GM12878 (cell line): Measurements from ENCODE around the gene SPOCK1. TPM values are rescaled to one million over a fixed set of nuclear protein-coding genes. Genes with fewer than 3 reads are reported as not detected.

ENCODE experiments used
- ATAC-seq: fragments of 200-7000 bp; cut with Tn5 transposase; 3 replicates; pipeline ENCODE4 v1.9.1; 2020; ENCODE audit warnings: mild to moderate bottlenecking, moderate library complexity
- BruUV-seq: library from RNA; stranded (reverse); fragments of 400-500 nt; replicated peaks from 2 replicates; lab custom pipeline; 2021; lab: Mats Ljungman, UMichigan
- CTCF ChIA-PET: fragments of 300-600 bp; sonication (Branson Sonifier 250); formaldehyde crosslinking; extraction: SDS; loops from one replicate; lab custom pipeline; 2021; ENCODE audit warnings: inconsistent platforms; lab: Yijun Ruan, JAX
- POLR2A ChIA-PET: fragments of 350-600 bp; formaldehyde crosslinking; extraction: SDS; loops from one replicate; lab custom pipeline; 2021; ENCODE audit warnings: inconsistent platforms; lab: Charles Lee
- RAD21 ChIA-PET: fragments of 300-600 bp; sonication (Branson Sonifier 250); formaldehyde crosslinking; loops from one replicate; lab custom pipeline; 2023; ENCODE audit warnings: antibody characterized with exemption; ENCODE audit not compliant: unreplicated experiment; lab: Charles Lee
- SMC1A ChIA-PET: fragments of 300-600 bp; sonication (Branson Sonifier 250); formaldehyde crosslinking; loops from one replicate; lab custom pipeline; 2023; ENCODE audit not compliant: unreplicated experiment, uncharacterized antibody; lab: Charles Lee
- DNase-seq: peaks from one replicate; pipeline ENCODE4 v3.0.0-alpha.2; 2011; ENCODE audit warnings: low read depth, low spot score
- FAIRE-seq: peaks from 3 replicates; lab custom pipeline; 2011; peaks lifted over from hg19 to GRCh38; lab: Jason Lieb, UNC
- H2AFZ ChIP-seq: 2 replicates; pipeline ENCODE4 v1.6.0; 2011; ENCODE audit warnings: low read depth, low read length, control low read depth; ENCODE audit not compliant: control insufficient read depth
- H3K27ac ChIP-seq: 2 replicates; pipeline ENCODE4 v1.5.1; 2011; ENCODE audit warnings: control low read depth; ENCODE audit not compliant: control insufficient read depth, insufficient read depth
- H3K27me3 ChIP-seq, 2 experiments: replicated peaks in 1 of 2; 2 replicates each; pipeline versions ENCODE4 v1.6.0 to v1.6.1; 2011; ENCODE audit warnings: low read length in 1 of 2; ENCODE audit not compliant: control insufficient read depth in 2 of 2, insufficient read depth in 2 of 2
- H3K36me3 ChIP-seq, 2 experiments: 2 replicates each; pipeline ENCODE4 v1.5.1; 2011; ENCODE audit warnings: low read length in 1 of 2; ENCODE audit not compliant: control insufficient read depth in 2 of 2, insufficient read depth in 2 of 2
- H3K4me1 ChIP-seq: 2 replicates; pipeline ENCODE4 v1.6.1; 2011; ENCODE audit warnings: mild to moderate bottlenecking, low read length, moderate library complexity, mixed read lengths; ENCODE audit not compliant: control insufficient read depth, insufficient read depth
- H3K4me2 ChIP-seq: 2 replicates; pipeline ENCODE4 v1.6.0; 2011; ENCODE audit warnings: control low read depth; ENCODE audit not compliant: control insufficient read depth, insufficient read depth
- H3K4me3 ChIP-seq: fragments of 200-600 bp; sonication (generic); 2 replicates; pipeline ENCODE4 v1.5.1; 2016
- H3K79me2 ChIP-seq: 2 replicates; pipeline ENCODE4 v1.6.0; 2011; ENCODE audit warnings: low read length; ENCODE audit not compliant: control insufficient read depth, insufficient read depth
- H3K9ac ChIP-seq: 2 replicates; pipeline ENCODE4 v1.8.0; 2011; ENCODE audit warnings: low read length, control low read depth, mixed read lengths; ENCODE audit not compliant: control insufficient read depth, insufficient read depth
- H3K9me3 ChIP-seq: replicated peaks from 3 replicates; pipeline ENCODE4 v1.5.1; 2011; ENCODE audit warnings: mild to moderate bottlenecking, low read length; ENCODE audit not compliant: control insufficient read depth, insufficient read depth
- H4K20me1 ChIP-seq: 2 replicates; pipeline ENCODE4 v1.6.0; 2011; ENCODE audit not compliant: control insufficient read depth, insufficient read depth
- BACH1 ChIP-seq: fragments of 450-650 bp; IDR thresholded peaks from 2 replicates; pipeline ENCODE4 v1.6.1; 2017; ENCODE audit warnings: mild to moderate bottlenecking, borderline replicate concordance
- CBX5 ChIP-seq: sonication (generic); IDR thresholded peaks from 2 replicates; pipeline ENCODE4 v1.6.1; 2016; ENCODE audit warnings: low read depth, moderate library complexity, mild to moderate bottlenecking, inconsistent platforms
- CREB1 ChIP-seq: IDR thresholded peaks from 2 replicates; pipeline ENCODE4 v1.6.1; 2012; ENCODE audit warnings: low read depth, mild to moderate bottlenecking, inconsistent platforms
- MAX ChIP-seq: IDR thresholded peaks from 2 replicates; pipeline ENCODE4 v1.6.1; 2012; ENCODE audit warnings: low read depth, low read length, improper control_type of control experiment
- MTA3 ChIP-seq: IDR thresholded peaks from 2 replicates; pipeline ENCODE4 v1.6.1; 2012; ENCODE audit warnings: low read length, inconsistent platforms, borderline replicate concordance
- POU2F2 ChIP-seq: IDR thresholded peaks from 3 replicates; pipeline ENCODE4 v1.6.1; 2011; ENCODE audit warnings: low read depth, mild to moderate bottlenecking, low read length, borderline replicate concordance
- RAD51 ChIP-seq: fragments of 450-650 bp; IDR thresholded peaks from 2 replicates; pipeline ENCODE4 v1.6.1; 2016; ENCODE audit warnings: moderate library complexity, mild to moderate bottlenecking, inconsistent platforms
- RFX5 ChIP-seq: IDR thresholded peaks from 2 replicates; pipeline ENCODE4 v1.6.1; 2011; ENCODE audit warnings: low read depth, low read length, improper control_type of control experiment
- SREBF2 ChIP-seq: IDR thresholded peaks from 2 replicates; pipeline ENCODE4 v1.6.1; 2012; ENCODE audit warnings: mild to moderate bottlenecking, low read length
- TARDBP ChIP-seq: IDR thresholded peaks from 2 replicates; pipeline ENCODE4 v1.6.1; 2016; ENCODE audit warnings: borderline replicate concordance
- ZNF622 ChIP-seq: fragments of 450-650 bp; IDR thresholded peaks from 2 replicates; pipeline ENCODE4 v1.6.1; 2017; ENCODE audit warnings: mild to moderate bottlenecking, inconsistent platforms
- WGBS: methylation state at CpG from one replicate; pipeline ENCODE4 v1.1.6; 2016; ENCODE audit warnings: low lambda C conversion rate; ENCODE audit not compliant: insufficient replicate concordance, insufficient coverage; ENCODE audit errors: missing lambda C conversion rate; 5-methylcytosine and 5-hydroxymethylcytosine counted together
- in situ Hi-C: fragments of 300-500 bp; cut with MboI; formaldehyde crosslinking; loops from 9 replicates; pipeline ENCODE4 v1.14.3; 2018; ENCODE audit warnings: mixed read lengths
- intact Hi-C: fragments of 100-400 bp; cut with micrococcal nuclease; formaldehyde crosslinking; loops from one replicate; pipeline ENCODE4 v1.14.2; 2022; ENCODE audit not compliant: unreplicated experiment
- polyA plus RNA-seq, 11 experiments: library from polyadenylated mRNA; depleted of rRNA in 4 of 11; unstranded in 6 of 11; stranded (reverse) in 5 of 11; fragments of >200 nt; fragmentation: Nextera tagmentation in 4 of 11; fragmentation: Illumina TruSeq in 1 of 11; extraction: Ambion mirVana in 4 of 11; extraction: Trizol in 1 of 11; gene quantifications; 1 replicate in 1 of 11; 2 replicates in 10 of 11; pipeline versions ENCODE4 v1.2.1 to v1.2.3, GENCODE V29; 2011 to 2016; ENCODE audit warnings: inconsistent platforms in 2 of 11, missing spikeins in 2 of 11, low read depth in 1 of 11
- total RNA-seq, 4 experiments: library from RNA; depleted of rRNA in 3 of 4; stranded (reverse); fragments of >200 nt in 3 of 4; fragmentation: Illumina TruSeq in 1 of 4; extraction: Trizol in 1 of 4; gene quantifications; 2 replicates each; pipeline versions ENCODE4 v1.2.1 to v1.2.3, GENCODE V29; 2013 to 2021
- TF ChIP-seq, protein P1 (sequence below): IDR thresholded peaks from 2 replicates; pipeline ENCODE4 v1.6.1; 2011; ENCODE audit warnings: low read depth, mild to moderate bottlenecking, low read length, moderate library complexity, borderline replicate concordance; ENCODE audit errors: extremely low read depth

Gene SPOCK1
- total and polyA plus RNA-seq, 10 of the 15 experiments (the other 5 are each of a cell fraction or from before 2014, with no cell fraction given) = 0.06 to 0.68 (median 0.25) TPM; not detected in 3

DNA sequence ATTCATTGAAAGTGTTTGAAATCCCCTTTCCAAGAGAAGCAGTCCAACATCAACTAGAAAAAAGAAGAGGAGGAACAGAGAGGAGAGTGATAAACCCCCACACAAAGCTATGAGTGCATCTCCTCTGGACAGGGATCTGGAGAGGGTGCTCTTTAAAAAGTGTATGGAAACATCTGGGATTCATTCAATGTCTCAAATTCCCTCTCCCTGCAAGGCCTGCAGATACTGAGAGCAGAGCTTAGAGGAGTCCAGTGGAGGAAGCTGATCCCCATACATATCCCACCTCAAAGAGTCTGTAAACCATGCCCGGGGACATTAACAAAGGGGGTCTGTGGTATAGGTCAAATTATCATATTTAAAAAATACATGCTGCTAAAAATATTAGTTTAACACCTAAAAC, 2.2 kb downstream of the SPOCK1 start (continued):
- TF ChIP-seq, protein P1, sequence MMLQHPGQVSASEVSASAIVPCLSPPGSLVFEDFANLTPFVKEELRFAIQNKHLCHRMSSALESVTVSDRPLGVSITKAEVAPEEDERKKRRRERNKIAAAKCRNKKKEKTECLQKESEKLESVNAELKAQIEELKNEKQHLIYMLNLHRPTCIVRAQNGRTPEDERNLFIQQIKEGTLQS = no peak
- TF ChIP-seq RFX5 = no peak
- no peak for TF ChIP-seq MTA3

GRCh38 chr5:137492331-137492730, 6.8 kb downstream of the SPOCK1 start:
- no peaks in the 10 kb centered on the region for H3K36me3 ChIP-seq
- RAD21 ChIA-PET = no interaction called here
- H3K9me3 ChIP-seq = no peaks in the 10 kb centered on the region
- H3K27me3 ChIP-seq = peaks cover 0 to 3% of the 10 kb centered on the region in 2 experiments; a peak in 2 of 4 replicates
- no peaks in the 10 kb centered on the region for H4K20me1 ChIP-seq
- intact Hi-C loops = no loop called here
- no TSS peak for BruUV-seq
- POLR2A ChIA-PET = no interaction called here
- no peak for ATAC-seq
- H3K4me1 ChIP-seq = no peaks in the 10 kb centered on the region
- no peak for TF ChIP-seq TARDBP
- no peak for TF ChIP-seq CREB1
- TF ChIP-seq RAD51 = no peak
- TF ChIP-seq CBX5 = no peak
- no peak for TF ChIP-seq ZNF622
- no peak for TF ChIP-seq BACH1
- no peak for TF ChIP-seq MAX
- TF ChIP-seq POU2F2 = no peak
- no peak for TF ChIP-seq SREBF2
- TF ChIP-seq, all 136 proteins: peak for 0
- no peak overlapping the region for H2AFZ ChIP-seq
- FAIRE-seq = no peak
- no peak for DNase-seq
- ChIA-PET SMC1A (interaction anchor here (1.5 kb wide), 1 partner anchor 172 kb away, joined by 4 read pairs; no protein-coding TSS in a partner anchor), CTCF (interaction anchor here (1.7 kb wide), 1 partner anchor 172 kb away, joined by 8 read pairs; no protein-coding TSS in a partner anchor)
- WGBS = 0% methylated on average over 1 of the region's 1 CpG
- H3K27ac ChIP-seq = no peak overlapping the region
- no peaks in the 10 kb centered on the region for H3K79me2 ChIP-seq
- H3K9ac ChIP-seq = no peak overlapping the region
- H3K4me2 ChIP-seq = no peak overlapping the region
- H3K4me3 ChIP-seq = no peak overlapping the region
- in situ Hi-C loops = no loop called here
